ENCODE data around the gene NLGN2.
"Not testable (repeated sequence)": the region's sequence is repeated elsewhere in the genome, so short reads cannot be mapped to it uniquely, and the experiment has no call there.

Gene NLGN2

GRCh38 chr17:7407485-7408251, at the start of gene NLGN2:
Gene NLGN2 (plus strand): TSS chr17:7407845. CDS start chr17:7408256, 411 bp downstream.
- DNase-seq (ENCODE audit: low spot score): no peak

- no peak for DNase-seq (ENCODE audit: low spot score)
Observed at GRCh38 chr17:7361906-7362305, 45.7 kb upstream of the NLGN2 start.

GRCh38 chr17:7363311-7363710, 44.3 kb upstream of the NLGN2 start:
- no peak for DNase-seq (ENCODE audit: low spot score)

- not testable (repeated sequence) for DNase-seq (ENCODE audit: low spot score)
Observed at GRCh38 chr17:7365963-7366362, 41.7 kb upstream of the NLGN2 start.

- no peak for DNase-seq (ENCODE audit: low spot score)
Observed at GRCh38 chr17:7367083-7367482, 40.6 kb upstream of the NLGN2 start.

- no peak for DNase-seq (ENCODE audit: low spot score)
Observed at GRCh38 chr17:7367918-7368598, 39.6 kb upstream of the NLGN2 start.

- not testable (repeated sequence) for DNase-seq (ENCODE audit: low spot score)
Observed at GRCh38 chr17:7368599-7368994, 39.0 kb upstream of the NLGN2 start.

- DNase-seq (ENCODE audit: low spot score): no peak
Observed at GRCh38 chr17:7369825-7370224, 37.8 kb upstream of the NLGN2 start.

- DNase-seq (ENCODE audit: low spot score): no peak
Observed at GRCh38 chr17:7370853-7371252, 36.8 kb upstream of the NLGN2 start.

GRCh38 chr17:7374353-7374752, 33.3 kb upstream of the NLGN2 start:
- DNase-seq (ENCODE audit: low spot score): no peak

GRCh38 chr17:7379134-7379533, 28.5 kb upstream of the NLGN2 start:
- no peak for DNase-seq (ENCODE audit: low spot score)

- DNase-seq (ENCODE audit: low spot score): no peak
Observed at GRCh38 chr17:7380321-7380720, 27.3 kb upstream of the NLGN2 start.

- DNase-seq (ENCODE audit: low spot score): no peak
Observed at GRCh38 chr17:7380855-7381683, 26.6 kb upstream of the NLGN2 start, which contains the start of gene TNK1. Gene TNK1 (plus strand): TSS chr17:7381089. CDS start chr17:7382927, 1,838 bp downstream.

GRCh38 chr17:7382901-7383300, 24.7 kb upstream of the NLGN2 start:
- DNase-seq (ENCODE audit: low spot score): no peak

- DNase-seq (ENCODE audit: low spot score): no peak
Observed at GRCh38 chr17:7383371-7383741, 24.3 kb upstream of the NLGN2 start.

GRCh38 chr17:7383742-7384488, 23.7 kb upstream of the NLGN2 start:
- peak; percentile 25 for DNase-seq (ENCODE audit: low spot score)

- DNase-seq (ENCODE audit: low spot score): no peak
Observed at GRCh38 chr17:7384489-7385081, 23.1 kb upstream of the NLGN2 start.

- DNase-seq (ENCODE audit: low spot score): no peak
Observed at GRCh38 chr17:7388856-7389255, 18.8 kb upstream of the NLGN2 start.

GRCh38 chr17:7389924-7390910, 17.4 kb upstream of the NLGN2 start:
- no peak for DNase-seq (ENCODE audit: low spot score)

- no peak for DNase-seq (ENCODE audit: low spot score)
Observed at GRCh38 chr17:7391307-7391706, 16.3 kb upstream of the NLGN2 start.
